Vagina (tissue), 2 donors: ENCODE data around the gene CETP.

Experiments
- CTCF ChIP-seq, 3 experiments: fragments of 450-650 bp in 2 of 3; fragments of 200-600 bp in 1 of 3; sonication (generic) in 1 of 3; IDR thresholded peaks; one replicate each; pipeline ENCODE4 v1.5.1; 2017 to 2019; ENCODE audit warnings: antibody characterized with exemption in 3 of 3, mild to moderate bottlenecking in 2 of 3, moderate library complexity in 2 of 3
- POLR2AphosphoS5 ChIP-seq, 2 donors: sonication (generic); formaldehyde crosslinking; IDR thresholded peaks; one replicate each; pipeline ENCODE4 v1.9.0; 2017; ENCODE audit warnings: antibody characterized with exemption in 2 of 2, mild to moderate bottlenecking in 2 of 2, low read depth in 1 of 2; ENCODE audit not compliant: insufficient read depth in 1 of 2

- TF ChIP-seq POLR2AphosphoS5 (IDR thresholded peaks at IDR 0.05; ENCODE audit: insufficient read depth in 1 of 2, low read depth in 1 of 2) (no peak), CTCF (IDR thresholded peaks at IDR 0.05) (no peak)
Observed at GRCh38 chr16:56966093-56966475, 4.3 kb downstream of the CETP start.
